GM23248 (cell line): ENCODE data around the gene SORD. TPM values are rescaled to one million over a fixed set of nuclear protein-coding genes. Genes with fewer than 3 reads are reported as not detected.
"Not testable (repeated sequence)": the region's sequence is repeated elsewhere in the genome, so short reads cannot be mapped to it uniquely, and the experiment has no call there.

ENCODE experiments used
- DNase-seq: peaks from one replicate; pipeline ENCODE4 v3.0.0-alpha.2; 2015
- H2AFZ ChIP-seq: fragments of 200-600 bp; sonication (generic); 2 replicates; pipeline ENCODE4 v1.6.1; 2016; ENCODE audit warnings: antibody characterized with exemption
- H3F3A ChIP-seq: fragments of 200-600 bp; sonication (generic); 2 replicates; pipeline ENCODE4 v1.6.1; 2016; ENCODE audit warnings: mild to moderate bottlenecking, antibody characterized with exemption, mixed run types; ENCODE audit not compliant: insufficient read depth
- H3K27ac ChIP-seq: fragments of 200-600 bp; sonication (generic); 2 replicates; pipeline ENCODE4 v1.5.1; 2016; ENCODE audit warnings: mild to moderate bottlenecking
- H3K27me3 ChIP-seq: fragments of 200-600 bp; sonication (generic); replicated peaks from 2 replicates; pipeline ENCODE4 v1.6.1; 2016; ENCODE audit warnings: mild to moderate bottlenecking; ENCODE audit not compliant: insufficient read depth
- H3K36me3 ChIP-seq: fragments of 200-600 bp; sonication (generic); 2 replicates; pipeline ENCODE4 v1.6.1; 2016; ENCODE audit warnings: low read depth, mild to moderate bottlenecking
- H3K4me1 ChIP-seq: fragments of 200-600 bp; sonication (generic); 2 replicates; pipeline ENCODE4 v1.6.1; 2016; ENCODE audit warnings: mild to moderate bottlenecking; ENCODE audit not compliant: insufficient read depth
- H3K4me2 ChIP-seq: fragments of 200-600 bp; sonication (generic); one replicate; pipeline ENCODE4 v1.6.1; 2016; ENCODE audit warnings: mild to moderate bottlenecking; ENCODE audit not compliant: unreplicated experiment
- H3K4me3 ChIP-seq: fragments of 200-600 bp; sonication (generic); 2 replicates; pipeline ENCODE4 v1.5.1; 2016; ENCODE audit warnings: mild to moderate bottlenecking
- H3K79me2 ChIP-seq: fragments of 200-600 bp; sonication (generic); 2 replicates; pipeline ENCODE4 v1.6.1; 2016; ENCODE audit warnings: mild to moderate bottlenecking; ENCODE audit not compliant: insufficient read depth
- H3K9ac ChIP-seq: fragments of 200-600 bp; sonication (generic); 2 replicates; pipeline ENCODE4 v1.6.1; 2016; ENCODE audit warnings: mild to moderate bottlenecking
- H3K9me2 ChIP-seq: fragments of 200-600 bp; sonication (generic); 2 replicates; pipeline ENCODE4 v1.6.1; 2016; ENCODE audit warnings: mixed run types, mild to moderate bottlenecking, moderate library complexity; ENCODE audit not compliant: insufficient read depth
- H3K9me3 ChIP-seq: fragments of 200-600 bp; sonication (generic); one replicate; pipeline ENCODE4 v1.6.1; 2017; ENCODE audit warnings: low read depth
- H4K20me1 ChIP-seq: fragments of 200-600 bp; sonication (generic); 2 replicates; pipeline ENCODE4 v1.6.0; 2016; ENCODE audit not compliant: insufficient read depth
- EZH2 ChIP-seq: fragments of 200-600 bp; sonication (generic); IDR thresholded peaks from 2 replicates; pipeline ENCODE4 v1.6.1; 2018; ENCODE audit warnings: antibody characterized with exemption, mild to moderate bottlenecking; ENCODE audit not compliant: insufficient read depth, poor library complexity, severe bottlenecking
- EZH2phosphoT487 ChIP-seq: fragments of 200-600 bp; sonication (generic); IDR thresholded peaks from 2 replicates; pipeline ENCODE4 v1.6.1; 2018; ENCODE audit warnings: antibody characterized with exemption, moderate library complexity, mild to moderate bottlenecking, low read depth; ENCODE audit not compliant: insufficient read depth
- WGBS, 2 experiments: methylation state at CpG; one replicate each; pipeline ENCODE4 v1.1.6; 2015 to 2017; ENCODE audit warnings: low lambda C conversion rate in 2 of 2, low coverage in 1 of 2; ENCODE audit errors: missing lambda C conversion rate in 2 of 2; 5-methylcytosine and 5-hydroxymethylcytosine counted together
- in situ Hi-C: fragments of 300-500 bp; cut with MboI; formaldehyde crosslinking; loops from 2 replicates; pipeline ENCODE4 v1.15.0; 2020
- polyA plus RNA-seq: library from polyadenylated mRNA; unstranded; fragments of >200 nt; fragmentation: Nextera tagmentation; extraction: Ambion mirVana; gene quantifications from 2 replicates; pipeline ENCODE4 v1.2.1, GENCODE V29; 2016
- total RNA-seq: library from RNA; depleted of rRNA; stranded (reverse); fragments of >200 nt; shearing (Covaris generic); gene quantifications from 2 replicates; pipeline ENCODE4 v1.2.3, GENCODE V29; 2014

The SORD gene
- total and polyA plus RNA-seq, 2 experiments from 2014 or later = 10.9 to 12.9 TPM

GRCh38 chr15:45048449-45048793 lies 25.4 kb downstream of the SORD start:
- H3K4me3 ChIP-seq, H3K4me1 ChIP-seq, H4K20me1 ChIP-seq, H3F3A ChIP-seq, H3K27ac ChIP-seq, H3K79me2 ChIP-seq, DNase-seq, H3K4me2 ChIP-seq, H3K36me3 ChIP-seq, H3K9me2 ChIP-seq, in situ Hi-C loops, H2AFZ ChIP-seq, H3K9ac ChIP-seq, H3K27me3 ChIP-seq, H3K9me3 ChIP-seq: not testable (repeated sequence)
- 95 to 97% methylated on average over 4 of the region's 4 CpGs for WGBS, 2 experiments

GRCh38 chr15:45048794-45049631 lies 26.0 kb downstream of the SORD start:
- 96 to 98% methylated on average over 7 of the region's 7 CpGs for WGBS, 2 experiments
- TF ChIP-seq EZH2 (no peak), EZH2phosphoT487 (no peak)

GRCh38 chr15:45050587-45050986 lies 27.6 kb downstream of the SORD start:
- Histone ChIP-seq H3K9me3 (no peaks in the 10 kb centered on the region), H3F3A (no peaks in the 10 kb centered on the region), H3K9me2 (no peaks in the 10 kb centered on the region), H4K20me1 (no peaks in the 10 kb centered on the region), H3K4me2 (no peak overlapping the region), H3K4me1 (no peaks in the 10 kb centered on the region), H3K27ac (no peak overlapping the region), H3K9ac (no peak overlapping the region), H3K36me3 (no peaks in the 10 kb centered on the region), H3K79me2 (no peaks in the 10 kb centered on the region), H3K27me3 (no peaks in the 10 kb centered on the region), H3K4me3 (no peak overlapping the region), H2AFZ (no peak overlapping the region)
- TF ChIP-seq EZH2 = no peak
- TF ChIP-seq EZH2phosphoT487 = no peak
- in situ Hi-C loops = no loop called here
- DNase-seq = no peak
- 94 to 100% methylated on average over 1 of the region's 1 CpG for WGBS, 2 experiments

More at GRCh38 chr15:45048794-45049631, 26.0 kb downstream of the SORD start:
- Histone ChIP-seq H3K9ac (no peak overlapping the region), H3K4me2 (no peak overlapping the region), H3K4me1 (no peaks in the 10 kb centered on the region), H2AFZ (no peak overlapping the region), H3K9me3 (no peaks in the 10 kb centered on the region), H3K79me2 (no peaks in the 10 kb centered on the region), H3K9me2 (no peaks in the 10 kb centered on the region), H4K20me1 (no peaks in the 10 kb centered on the region), H3K4me3 (no peak overlapping the region), H3F3A (no peaks in the 10 kb centered on the region), H3K27me3 (no peaks in the 10 kb centered on the region), H3K36me3 (no peaks in the 10 kb centered on the region), H3K27ac (no peak overlapping the region)
- in situ Hi-C loops = no loop called here
- DNase-seq = no peak

- H3K79me2 ChIP-seq, in situ Hi-C loops, H3K27me3 ChIP-seq, H3K4me2 ChIP-seq, DNase-seq, H3K36me3 ChIP-seq, H3K4me1 ChIP-seq, H3K4me3 ChIP-seq, H3K9me2 ChIP-seq, H3K9ac ChIP-seq, H2AFZ ChIP-seq, H3F3A ChIP-seq, H3K27ac ChIP-seq, H3K9me3 ChIP-seq, H4K20me1 ChIP-seq: not testable (repeated sequence)
- WGBS, 2 experiments = 91 to 93% methylated on average over 3 of the region's 3 CpGs
Observed at GRCh38 chr15:45052676-45053075, 29.7 kb downstream of the SORD start.

- 94 to 97% methylated on average over 3 of the region's 3 CpGs for WGBS, 2 experiments
- H3K9ac ChIP-seq, H3K4me1 ChIP-seq: not testable (repeated sequence)
Observed at GRCh38 chr15:45058690-45059675, 36.0 kb downstream of the SORD start.

GRCh38 chr15:45062301-45062700 lies 39.3 kb downstream of the SORD start:
- H3K4me2 ChIP-seq, H3K27me3 ChIP-seq, H3K79me2 ChIP-seq, H3K4me1 ChIP-seq, H3K4me3 ChIP-seq, H4K20me1 ChIP-seq, H3K9ac ChIP-seq, H3K9me3 ChIP-seq, DNase-seq, H3K9me2 ChIP-seq, H3K36me3 ChIP-seq, H2AFZ ChIP-seq, H3F3A ChIP-seq, in situ Hi-C loops, H3K27ac ChIP-seq: not testable (repeated sequence)
- WGBS, 2 experiments = 87 to 89% methylated on average over 7 of the region's 7 CpGs

More at GRCh38 chr15:45058690-45059675, 36.0 kb downstream of the SORD start:
- H3K9me2 ChIP-seq, H3K36me3 ChIP-seq, H3K27me3 ChIP-seq, H3K79me2 ChIP-seq, H3K4me3 ChIP-seq, H3K9me3 ChIP-seq, H4K20me1 ChIP-seq, in situ Hi-C loops, H3K4me2 ChIP-seq, H3F3A ChIP-seq, H2AFZ ChIP-seq, H3K27ac ChIP-seq, DNase-seq: not testable (repeated sequence)
